A549 (cell line): Measurements from ENCODE around the gene FER1L5.

Experiments
- CTCF ChIP-seq: fragments of >200 bp; sonication (Bioruptor Twin); formaldehyde crosslinking; IDR thresholded peaks from 3 replicates; pipeline ENCODE4 v1.5.1; 2016
- KDM1A ChIP-seq: fragments of 200-600 bp; sonication (generic); IDR thresholded peaks from 2 replicates; pipeline ENCODE4 v1.6.1; 2016; ENCODE audit warnings: low read depth, mild to moderate bottlenecking
- POLR2A ChIP-seq: IDR thresholded peaks from 2 replicates; pipeline ENCODE4 v1.6.1; 2012; ENCODE audit warnings: mild to moderate bottlenecking, low read length
- SMC3 ChIP-seq: fragments of >200 bp; sonication (Bioruptor Twin); formaldehyde crosslinking; IDR thresholded peaks from 3 replicates; pipeline ENCODE4 v1.6.1; 2018; ENCODE audit warnings: inconsistent platforms
- SREBF2 ChIP-seq: fragments of 450-650 bp; IDR thresholded peaks from 2 replicates; pipeline ENCODE4 v1.6.1; 2014; ENCODE audit warnings: mild to moderate bottlenecking, moderate library complexity

DNA sequence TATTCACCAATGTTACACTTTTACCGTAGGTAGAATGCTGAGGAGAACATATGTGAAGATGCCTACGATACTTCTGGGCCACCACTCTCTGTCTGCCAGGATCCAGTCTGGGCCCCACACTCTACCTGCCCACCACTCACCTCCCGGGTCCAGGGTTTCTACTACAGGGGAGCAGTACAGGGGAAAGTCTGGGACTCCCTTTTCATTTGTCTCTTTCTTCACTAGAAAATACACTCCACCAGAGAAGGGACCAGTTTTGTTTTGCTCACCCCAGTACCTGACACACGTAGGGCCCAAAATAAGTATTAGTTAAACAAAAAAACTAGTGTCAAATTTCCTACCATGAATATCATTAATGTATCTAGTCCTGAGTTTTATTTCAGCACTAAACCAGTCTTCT is 25.6 kb upstream of the FER1L5 start:
- TF ChIP-seq CTCF (no peak), SMC3 (no peak), POLR2A (no peak), KDM1A (no peak), SREBF2 (no peak)
